ENCODE measurements around the gene SH2D7.

- TF ChIP-seq CTCF (IDR thresholded peaks at IDR 0.05; ENCODE audit: insufficient read depth, low read length), result no peak
- no peak for TF ChIP-seq POLR2AphosphoS5 (IDR thresholded peaks at IDR 0.05; ENCODE audit: low read depth)
- TF ChIP-seq REST (IDR thresholded peaks at IDR 0.05; ENCODE audit: insufficient replicate concordance, low read depth), result peak; percentile 79
- no peak for TF ChIP-seq GABPA (IDR thresholded peaks at IDR 0.05; ENCODE audit: low read depth)
- TF ChIP-seq SPI1 (IDR thresholded peaks at IDR 0.05; ENCODE audit: borderline replicate concordance, low read depth), result no peak
These were observed 32.9 kb downstream of the SH2D7 start for GRCh38 chr15:78125267-78125666.

All from HL-60 (cell line).